Measurements from ENCODE around the gene CDKN1A. TPM values are rescaled to one million over a fixed set of nuclear protein-coding genes. Genes with fewer than 3 reads are reported as not detected.

CDKN1A gene
- total RNA-seq, 4 donors from 2014 or later, result 8.8 to 119 (median 75.8) TPM

- no peak for DNase-seq
- Histone ChIP-seq H3K27me3 (no peaks in the 10 kb centered on the region), H3K4me3 (no peak overlapping the region), H3K27ac (no peak overlapping the region), H3K4me1 (no peaks in the 10 kb centered on the region), H3K36me3 (no peaks in the 10 kb centered on the region), H3K9me3 (no peaks in the 10 kb centered on the region)
- TF ChIP-seq CTCF (IDR thresholded peaks at IDR 0.05) (no peak), POLR2A (IDR thresholded peaks at IDR 0.05) (no peak)
- intact Hi-C loops (cut with DNase I; ENCODE audit: low total_unique reads), result no loop called here
Observed at GRCh38 chr6:36662827-36663256, 15.7 kb upstream of the CDKN1A start.

- TF ChIP-seq POLR2A (IDR thresholded peaks at IDR 0.05) (no peak), CTCF (IDR thresholded peaks at IDR 0.05) (no peak)
- Histone ChIP-seq H3K36me3 (no peaks in the 10 kb centered on the region), H3K27ac (no peak overlapping the region), H3K4me3 (no peak overlapping the region), H3K9me3 (no peaks in the 10 kb centered on the region), H3K4me1 (no peaks in the 10 kb centered on the region), H3K27me3 (no peaks in the 10 kb centered on the region)
- DNase-seq, result no peak
- intact Hi-C loops (cut with DNase I; ENCODE audit: low total_unique reads), result no loop called here
Observed at GRCh38 chr6:36663504-36664446, 14.7 kb upstream of the CDKN1A start.

- no peak for TF ChIP-seq CTCF (IDR thresholded peaks at IDR 0.05)
- TF ChIP-seq POLR2A (IDR thresholded peaks at IDR 0.05), result no peak
- no peaks in the 10 kb centered on the region for H3K27me3 ChIP-seq
- intact Hi-C loops (cut with DNase I; ENCODE audit: low total_unique reads), result no loop called here
Observed at GRCh38 chr6:36665180-36665579, 13.3 kb upstream of the CDKN1A start.

GRCh38 chr6:36666287-36666686 is 12.2 kb upstream of the CDKN1A start:
- TF ChIP-seq CTCF (IDR thresholded peaks at IDR 0.05) (no peak), POLR2A (IDR thresholded peaks at IDR 0.05) (no peak)
- Histone ChIP-seq H3K9me3 (no peaks in the 10 kb centered on the region), H3K4me3 (no peak overlapping the region), H3K27ac (peak overlapping the region; percentile 58 to 80), H3K4me1 (no peaks in the 10 kb centered on the region), H3K27me3 (no peaks in the 10 kb centered on the region), H3K36me3 (no peaks in the 10 kb centered on the region)
- intact Hi-C loops (cut with DNase I; ENCODE audit: low total_unique reads), result no loop called here
- no peak for DNase-seq

More at GRCh38 chr6:36665180-36665579, 13.3 kb upstream of the CDKN1A start:
- H3K9me3 ChIP-seq, result no peaks in the 10 kb centered on the region
- H3K36me3 ChIP-seq, result no peaks in the 10 kb centered on the region
- no peak for DNase-seq
- no peak overlapping the region for H3K27ac ChIP-seq
- no peaks in the 10 kb centered on the region for H3K4me1 ChIP-seq
- no peak overlapping the region for H3K4me3 ChIP-seq

- TF ChIP-seq POLR2A (IDR thresholded peaks at IDR 0.05) (no peak), CTCF (IDR thresholded peaks at IDR 0.05) (no peak)
- intact Hi-C loops (cut with DNase I; ENCODE audit: low total_unique reads), result no loop called here
- no peaks in the 10 kb centered on the region for H3K36me3 ChIP-seq
- H3K9me3 ChIP-seq, result no peaks in the 10 kb centered on the region
- peak; percentile 80 to 86 for DNase-seq
- H3K4me1 ChIP-seq, result no peaks in the 10 kb centered on the region
- H3K27me3 ChIP-seq, result no peaks in the 10 kb centered on the region
- H3K4me3 ChIP-seq, result no peak overlapping the region
- peak overlapping the region; percentile 58 to 80 for H3K27ac ChIP-seq
Observed at GRCh38 chr6:36666826-36667591, 11.5 kb upstream of the CDKN1A start.

All from uterus (tissue), 4 donors.